Measurements from ENCODE around the gene ANO10. TPM values are rescaled to one million over a fixed set of nuclear protein-coding genes. Genes with fewer than 3 reads are reported as not detected.
A peak's percentile ranks its signal among the peaks of the same experiment; 100 is the strongest.

The ANO10 gene
- total RNA-seq, 1 experiment from 2014 or later: 15.0 TPM

DNA sequence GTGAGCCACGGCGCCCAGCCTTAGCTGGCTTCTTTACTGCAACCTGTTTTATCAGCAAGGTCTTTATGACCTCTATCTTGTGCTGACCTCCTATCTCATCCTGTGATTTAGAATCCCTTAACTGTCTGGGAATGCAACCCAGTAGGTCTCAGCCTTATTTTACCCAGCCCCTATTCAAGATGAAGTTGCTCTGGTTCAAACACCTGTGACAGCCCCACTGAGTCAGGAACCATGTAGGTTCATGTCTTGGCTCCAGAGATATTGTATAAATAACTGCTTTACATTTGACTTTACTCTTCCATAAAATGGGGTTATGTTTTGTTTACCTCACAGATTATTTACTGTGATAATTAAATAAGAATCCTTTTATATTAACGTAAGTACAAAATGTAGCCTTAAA lies 27.1 kb upstream of the ANO10 start:
- no TSS peak for BruUV-seq (replicated peaks)
- Mint-ChIP-seq H3K9me3 (ENCODE audit: unreplicated experiment) (no peaks in the 10 kb centered on the region), H3K4me3 (ENCODE audit: unreplicated experiment) (no peak overlapping the region), H3K27me3 (ENCODE audit: insufficient read depth, unreplicated experiment) (no peaks in the 10 kb centered on the region), H3K36me3 (ENCODE audit: insufficient read depth, unreplicated experiment) (no peaks in the 10 kb centered on the region), H3K27ac (ENCODE audit: low read depth, unreplicated experiment) (no peak overlapping the region), H3K4me1 (ENCODE audit: insufficient read depth, unreplicated experiment) (peaks cover 15% of the 10 kb centered on the region)
- intact Hi-C loops (cut with micrococcal nuclease): no loop called here
- CTCF ChIA-PET: interaction anchor here (0.6 kb wide), 1 partner anchor 10 kb away, joined by 3 read pairs; no protein-coding TSS in a partner anchor
- DNase-seq (ENCODE audit: unreplicated experiment): no peak
- POLR2A ChIA-PET: interaction anchor here (0.6 kb wide), 1 partner anchor 18 kb away, joined by 4 read pairs; no protein-coding TSS in a partner anchor
- TF ChIP-seq, protein P1, sequence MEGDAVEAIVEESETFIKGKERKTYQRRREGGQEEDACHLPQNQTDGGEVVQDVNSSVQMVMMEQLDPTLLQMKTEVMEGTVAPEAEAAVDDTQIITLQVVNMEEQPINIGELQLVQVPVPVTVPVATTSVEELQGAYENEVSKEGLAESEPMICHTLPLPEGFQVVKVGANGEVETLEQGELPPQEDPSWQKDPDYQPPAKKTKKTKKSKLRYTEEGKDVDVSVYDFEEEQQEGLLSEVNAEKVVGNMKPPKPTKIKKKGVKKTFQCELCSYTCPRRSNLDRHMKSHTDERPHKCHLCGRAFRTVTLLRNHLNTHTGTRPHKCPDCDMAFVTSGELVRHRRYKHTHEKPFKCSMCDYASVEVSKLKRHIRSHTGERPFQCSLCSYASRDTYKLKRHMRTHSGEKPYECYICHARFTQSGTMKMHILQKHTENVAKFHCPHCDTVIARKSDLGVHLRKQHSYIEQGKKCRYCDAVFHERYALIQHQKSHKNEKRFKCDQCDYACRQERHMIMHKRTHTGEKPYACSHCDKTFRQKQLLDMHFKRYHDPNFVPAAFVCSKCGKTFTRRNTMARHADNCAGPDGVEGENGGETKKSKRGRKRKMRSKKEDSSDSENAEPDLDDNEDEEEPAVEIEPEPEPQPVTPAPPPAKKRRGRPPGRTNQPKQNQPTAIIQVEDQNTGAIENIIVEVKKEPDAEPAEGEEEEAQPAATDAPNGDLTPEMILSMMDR (IDR thresholded peaks at IDR 0.05; ENCODE audit: unreplicated experiment): no peak

DNA sequence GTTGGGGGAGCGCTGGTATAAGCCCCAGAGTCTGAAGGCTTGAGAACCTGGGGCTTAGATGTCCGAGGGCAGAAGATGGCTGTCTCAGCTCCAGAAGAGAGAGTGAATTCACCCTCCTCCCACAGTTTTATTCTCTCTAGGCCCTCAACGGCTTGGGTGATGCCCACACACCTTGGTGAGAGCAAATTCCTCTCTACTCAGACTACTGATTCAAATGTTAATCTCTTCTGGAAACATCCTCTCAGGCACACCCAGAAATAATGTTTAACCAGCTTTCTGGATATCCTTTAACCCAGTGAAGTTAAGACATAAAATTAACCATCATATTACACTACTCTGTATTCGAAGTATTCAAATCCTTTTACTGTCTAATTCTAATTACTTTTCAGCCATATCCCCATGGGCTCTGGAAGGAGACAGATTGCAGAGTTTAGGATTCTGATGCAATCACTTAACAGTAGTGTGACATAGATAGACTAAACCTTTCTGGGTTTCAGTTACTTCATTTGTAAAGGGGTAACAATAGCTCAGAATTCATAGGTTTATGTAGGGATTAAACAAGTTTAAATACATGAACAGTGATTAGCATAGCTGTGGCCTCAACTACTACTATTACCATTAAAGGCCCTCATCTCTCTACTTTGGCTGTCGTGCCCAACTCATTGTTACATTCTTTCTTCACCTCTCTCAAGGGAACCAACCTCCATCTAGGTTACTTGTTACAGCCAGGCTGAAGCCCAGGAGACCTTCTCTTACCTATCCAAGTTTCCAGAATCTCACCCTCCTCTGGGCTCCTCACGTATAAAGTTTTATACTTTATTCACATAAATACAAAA lies 25.7 kb upstream of the ANO10 start:
- DNase-seq (ENCODE audit: unreplicated experiment): no peak
- CTCF ChIA-PET: no interaction called here
- Mint-ChIP-seq H3K9me3 (ENCODE audit: unreplicated experiment) (no peaks in the 10 kb centered on the region), H3K27me3 (ENCODE audit: insufficient read depth, unreplicated experiment) (no peaks in the 10 kb centered on the region), H3K4me3 (ENCODE audit: unreplicated experiment) (no peak overlapping the region), H3K27ac (ENCODE audit: low read depth, unreplicated experiment) (peak overlapping the region; percentile 52), H3K36me3 (ENCODE audit: insufficient read depth, unreplicated experiment) (no peaks in the 10 kb centered on the region), H3K4me1 (ENCODE audit: insufficient read depth, unreplicated experiment) (peaks cover 15% of the 10 kb centered on the region)
- POLR2A ChIA-PET: no interaction called here
- BruUV-seq (replicated peaks): no TSS peak
- intact Hi-C loops (cut with micrococcal nuclease): no loop called here
- TF ChIP-seq, protein P1 (IDR thresholded peaks at IDR 0.05; ENCODE audit: unreplicated experiment): no peak

DNA sequence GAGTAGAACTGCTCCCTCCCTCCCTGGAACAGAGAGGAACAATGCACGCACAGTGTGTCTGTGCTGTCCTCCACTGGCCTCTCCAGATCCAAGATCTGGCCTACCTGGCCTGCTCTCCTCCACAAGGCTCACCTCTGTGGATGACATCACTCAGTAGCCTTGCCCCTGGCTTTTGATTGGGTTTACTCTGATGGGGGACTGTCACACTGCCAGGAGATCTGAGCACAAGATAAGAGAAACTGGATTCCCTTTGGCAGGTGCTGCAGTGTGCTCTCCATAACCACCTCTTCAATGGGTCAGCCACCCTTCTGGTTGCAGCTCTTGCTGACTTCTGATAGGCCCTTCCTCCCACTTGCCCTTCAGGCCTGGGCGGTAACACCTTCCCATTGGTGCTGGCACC lies 22.6 kb upstream of the ANO10 start:
- intact Hi-C loops (cut with micrococcal nuclease): no loop called here
- DNase-seq (ENCODE audit: unreplicated experiment): no peak
- BruUV-seq (replicated peaks): no TSS peak
- ChIA-PET POLR2A (no interaction called here), CTCF (interaction anchor here (1.0 kb wide), 1 partner anchor 12 kb away, joined by 5 read pairs; no protein-coding TSS in a partner anchor)
- H3K9me3 Mint-ChIP-seq (ENCODE audit: unreplicated experiment): no peaks in the 10 kb centered on the region
- H3K27ac Mint-ChIP-seq (ENCODE audit: low read depth, unreplicated experiment): no peak overlapping the region
- H3K4me1 Mint-ChIP-seq (ENCODE audit: insufficient read depth, unreplicated experiment): peaks cover 21% of the 10 kb centered on the region
- no peaks in the 10 kb centered on the region for H3K27me3 Mint-ChIP-seq (ENCODE audit: insufficient read depth, unreplicated experiment)
- no peak overlapping the region for H3K4me3 Mint-ChIP-seq (ENCODE audit: unreplicated experiment)
- TF ChIP-seq, protein P1 (IDR thresholded peaks at IDR 0.05; ENCODE audit: unreplicated experiment): no peak
- H3K36me3 Mint-ChIP-seq (ENCODE audit: insufficient read depth, unreplicated experiment): no peaks in the 10 kb centered on the region

DNA sequence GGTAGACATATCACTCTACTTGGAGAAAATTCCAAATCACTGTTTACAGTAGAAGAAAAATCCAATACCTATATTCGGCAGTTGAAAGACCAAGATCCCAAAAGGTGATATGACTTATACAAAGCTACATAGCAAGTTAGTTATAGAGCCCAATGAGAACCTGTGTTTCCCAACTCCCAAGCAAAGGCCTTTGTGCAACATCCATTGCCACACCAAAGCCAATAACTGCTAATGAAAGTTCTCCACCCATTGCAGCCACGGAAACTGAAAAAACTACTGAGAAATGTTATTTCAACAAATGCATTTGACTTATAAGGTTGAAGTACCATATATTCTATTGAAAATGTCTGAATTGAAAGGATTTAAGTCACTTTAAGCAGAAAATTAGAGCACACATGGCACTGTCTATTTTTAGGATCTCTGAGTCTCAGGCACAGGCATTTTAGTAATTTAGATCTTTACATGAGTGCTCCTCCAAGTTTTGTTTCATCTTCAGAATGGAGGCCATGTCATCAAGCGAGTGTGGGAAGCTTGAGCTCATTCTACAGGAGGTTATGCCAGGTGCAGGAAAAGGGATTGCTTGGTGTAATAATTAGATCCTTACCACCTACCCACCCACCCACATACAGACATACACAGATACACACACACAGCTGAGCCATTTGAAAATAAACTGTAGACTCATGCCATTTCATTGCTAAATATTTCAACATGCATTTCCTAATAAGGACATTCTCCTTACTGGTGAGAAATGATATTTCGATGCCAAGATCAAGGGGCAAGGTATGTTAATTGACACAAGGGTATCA lies 19.7 kb upstream of the ANO10 start:
- Mint-ChIP-seq H3K4me3 (ENCODE audit: unreplicated experiment) (no peak overlapping the region), H3K36me3 (ENCODE audit: insufficient read depth, unreplicated experiment) (no peaks in the 10 kb centered on the region), H3K27ac (ENCODE audit: low read depth, unreplicated experiment) (no peak overlapping the region), H3K9me3 (ENCODE audit: unreplicated experiment) (no peaks in the 10 kb centered on the region), H3K4me1 (ENCODE audit: insufficient read depth, unreplicated experiment) (peaks cover 13% of the 10 kb centered on the region), H3K27me3 (ENCODE audit: insufficient read depth, unreplicated experiment) (no peaks in the 10 kb centered on the region)
- no TSS peak for BruUV-seq (replicated peaks)
- ChIA-PET POLR2A (interaction anchor here (1.2 kb wide), 1 partner anchor 20 kb away, joined by 3 read pairs; the partner anchor contains the start of gene ANO10), CTCF (interaction anchor here (0.6 to 0.7 kb wide), 2 partner anchors 135 to 317 kb away, joined by 3 read pairs; no protein-coding TSS in a partner anchor)
- intact Hi-C loops (cut with micrococcal nuclease): no loop called here
- DNase-seq (ENCODE audit: unreplicated experiment): peak; percentile 30
- TF ChIP-seq, protein P1 (IDR thresholded peaks at IDR 0.05; ENCODE audit: unreplicated experiment): no peak

Data from MCF 10A (cell line).